Common myeloid progenitor, CD34-positive (primary cell): Measurements from ENCODE around the gene MCIDAS.

ENCODE experiments used
- CTCF ChIA-PET: fragments of 350-600 bp; sonication (Branson Sonifier 250); formaldehyde crosslinking; loops from one replicate; lab custom pipeline; 2021; ENCODE audit warnings: antibody characterized with exemption; lab: Charles Lee
- POLR2A ChIA-PET: fragments of 350-600 bp; sonication (Branson Sonifier 250); formaldehyde crosslinking; loops from one replicate; lab custom pipeline; 2021; ENCODE audit warnings: antibody characterized with exemption; lab: Charles Lee
- DNase-seq, 3 donors: peaks; one replicate each; pipeline versions ENCODE4 v3.0.0 to v3.0.0-alpha.2; 2013
- H3K27ac ChIP-seq, 2 experiments: 1 replicate in 1 of 2; 2 replicates in 1 of 2; pipeline ENCODE4 v1.7.0; 2013; ENCODE audit warnings: inconsistent platforms in 2 of 2, low read length in 2 of 2, mild to moderate bottlenecking in 2 of 2, low read depth in 1 of 2, moderate library complexity in 1 of 2; ENCODE audit not compliant: severe bottlenecking in 2 of 2, insufficient read depth in 1 of 2, poor library complexity in 1 of 2
- H3K27me3 ChIP-seq, 5 experiments: replicated peaks in 2 of 5; 1 replicate in 3 of 5; 2 replicates in 2 of 5; pipeline versions ENCODE4 v1.6.1 to v1.7.0; 2013; ENCODE audit warnings: low read length in 4 of 5, mild to moderate bottlenecking in 2 of 5, moderate library complexity in 2 of 5, inconsistent platforms in 1 of 5; ENCODE audit not compliant: insufficient read depth in 5 of 5, control insufficient read depth in 4 of 5
- H3K36me3 ChIP-seq, 4 experiments: 1 replicate in 2 of 4; 2 replicates in 2 of 4; pipeline versions ENCODE4 v1.6.1 to v1.7.0; 2013; ENCODE audit warnings: low read length in 3 of 4, control low read depth in 1 of 4, mild to moderate bottlenecking in 1 of 4; ENCODE audit not compliant: control insufficient read depth in 4 of 4, insufficient read depth in 4 of 4
- H3K4me1 ChIP-seq, 4 experiments: 1 replicate in 3 of 4; 2 replicates in 1 of 4; pipeline versions ENCODE4 v1.6.1 to v1.7.1; 2013; ENCODE audit warnings: low read length in 3 of 4, mild to moderate bottlenecking in 3 of 4, control low read depth in 1 of 4, inconsistent platforms in 1 of 4, moderate library complexity in 1 of 4; ENCODE audit not compliant: control insufficient read depth in 4 of 4, insufficient read depth in 4 of 4; ENCODE audit errors: control extremely low read depth in 1 of 4
- H3K4me3 ChIP-seq, 7 experiments: 1 replicate in 4 of 7; 2 replicates in 3 of 7; pipeline versions ENCODE4 v1.5.1 to v1.7.0; 2013; ENCODE audit warnings: mild to moderate bottlenecking in 7 of 7, low read length in 6 of 7, moderate library complexity in 6 of 7, inconsistent platforms in 2 of 7, low read depth in 2 of 7, control low read depth in 1 of 7; ENCODE audit not compliant: insufficient read depth in 4 of 7, control insufficient read depth in 1 of 7; ENCODE audit errors: extremely low read depth in 1 of 7
- H3K9me3 ChIP-seq, 5 experiments: 1 replicate in 4 of 5; 2 replicates in 1 of 5; pipeline versions ENCODE4 v1.6.1 to v1.7.1; 2013; ENCODE audit warnings: low read length in 4 of 5, mild to moderate bottlenecking in 2 of 5, inconsistent platforms in 1 of 5, low read depth in 1 of 5, moderate library complexity in 1 of 5; ENCODE audit not compliant: control insufficient read depth in 4 of 5, insufficient read depth in 2 of 5; ENCODE audit errors: control extremely low read depth in 1 of 5
- WGBS: methylation state at CpG from one replicate; pipeline ENCODE4 v1.1.5; 2013; ENCODE audit not compliant: insufficient coverage; 5-methylcytosine and 5-hydroxymethylcytosine counted together

MCIDAS gene

DNA sequence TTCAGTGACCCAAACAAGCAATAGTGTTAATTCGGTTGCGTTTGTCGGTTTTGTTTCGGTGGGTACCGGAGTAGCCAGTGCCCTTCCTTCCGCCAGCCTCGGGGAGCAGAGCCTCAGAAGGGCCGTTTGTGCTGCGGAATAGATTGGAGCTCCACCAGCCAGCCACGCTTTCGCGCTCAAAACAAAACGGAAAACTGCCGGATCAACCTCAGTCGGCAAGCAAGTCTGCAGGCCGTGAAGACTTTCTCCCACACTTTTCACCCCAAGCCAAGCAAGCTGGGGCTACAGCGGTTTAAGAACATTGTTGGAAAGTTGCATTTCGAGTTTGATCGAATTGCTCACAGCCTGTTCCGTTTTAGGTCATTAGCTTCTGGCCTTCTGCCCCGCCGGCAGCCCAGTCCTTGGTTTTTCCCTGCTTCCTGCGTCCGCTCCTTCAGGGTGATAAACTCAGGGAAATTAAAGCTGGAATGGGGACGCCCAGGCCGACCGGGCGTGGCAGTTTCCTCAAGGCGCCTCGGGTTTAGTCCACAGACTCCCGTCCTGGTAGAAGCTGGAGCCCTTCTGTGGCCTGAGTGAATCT, 7.1 kb upstream of the MCIDAS start:
- H3K4me1 ChIP-seq = peaks cover 3 to 38% (median 35%) of the 10 kb centered on the region in 4 experiments
- 4% methylated on average over 22 of the region's 31 CpGs for WGBS
- DNase-seq = peak in 2 of 3 donors; percentile 39 to 45
- no peak overlapping the region for H3K27ac ChIP-seq
- POLR2A ChIA-PET = no interaction called here
- H3K9me3 ChIP-seq = peaks cover 0 to 1% (median 0%) of the 10 kb centered on the region in 5 experiments
- peaks cover 26 to 93% (median 50%) of the 10 kb centered on the region in 5 experiments for H3K27me3 ChIP-seq
- H3K4me3 ChIP-seq = peak overlapping the region in 6 of 7 experiments; percentile 30 to 74 (median 66)
- CTCF ChIA-PET = interaction anchor here (0.9 to 4.0 kb wide), 6 partner anchors 9 to 40 kb away, joined by 3 to 17 read pairs (median 5); no protein-coding TSS in a partner anchor
- H3K36me3 ChIP-seq = no peaks in the 10 kb centered on the region

DNA sequence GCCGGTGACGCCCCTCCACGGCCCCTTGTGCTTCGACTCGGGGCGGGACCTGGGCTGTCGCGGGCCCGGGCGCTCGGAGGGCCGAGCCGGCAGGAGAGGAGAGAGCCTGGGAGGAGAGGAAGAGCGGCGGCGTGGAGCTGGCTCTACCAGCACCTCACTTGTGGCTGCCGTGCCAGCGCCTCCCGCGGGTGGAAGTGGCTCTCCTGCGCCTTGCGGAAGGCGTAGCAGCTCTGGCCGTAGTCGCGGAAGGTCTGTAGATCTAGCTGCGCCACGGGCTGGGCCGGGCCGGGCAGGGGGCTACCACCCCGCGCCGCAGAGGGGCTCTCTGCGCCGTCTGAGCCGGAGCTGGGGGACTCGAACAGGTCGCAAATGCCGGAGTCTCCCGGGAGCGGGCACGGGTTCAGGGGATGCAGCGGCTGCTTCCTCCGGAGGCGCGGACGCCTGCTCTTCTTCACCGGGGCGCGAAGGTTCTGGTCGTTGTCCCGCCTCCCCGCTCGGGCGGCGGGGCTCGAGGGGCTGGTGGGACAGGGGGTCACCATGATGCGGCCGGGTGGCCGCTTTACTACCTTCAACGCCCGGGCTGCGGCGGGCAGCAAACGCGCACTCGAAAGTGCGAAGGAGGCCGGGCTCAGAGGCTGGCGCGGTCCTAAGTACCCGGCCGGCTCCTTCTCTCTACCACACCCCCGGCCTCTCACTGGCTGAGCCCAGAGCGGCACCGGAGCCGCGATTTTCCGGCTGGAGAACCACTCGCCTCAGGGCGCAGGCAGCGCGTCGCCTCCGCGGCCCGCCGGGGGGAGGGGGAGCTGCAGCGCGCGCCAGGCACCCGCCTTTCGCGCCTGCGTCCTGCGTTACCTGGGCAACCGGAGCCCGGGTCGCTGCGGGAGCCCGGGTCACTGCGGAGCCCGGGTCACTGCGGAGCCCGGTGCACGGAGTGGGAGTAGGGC, 6.1 kb upstream of the MCIDAS start, which contains the start of gene CCNO:
Gene CCNO, minus strand, starts transcription at position 624 of the 944 bp plus-strand sequence. Its CDS starts 85 bp downstream, at position 539.
- peaks cover 32 to 96% (median 58%) of the 10 kb centered on the region in 5 experiments for H3K27me3 ChIP-seq
- H3K4me3 ChIP-seq = peak within 1 kb of the TSS in 6 of 7 experiments; percentile 30 to 74 (median 66)
- WGBS = under 1% methylated on average over 84 of the region's 106 CpGs
- H3K4me1 ChIP-seq = peaks cover 3 to 38% (median 35%) of the 10 kb centered on the region in 4 experiments
- peak in 2 of 3 donors; percentile 64 to 77 for DNase-seq
- H3K27ac ChIP-seq = no peak within 1 kb of the TSS
- POLR2A ChIA-PET = no interaction called here
- H3K36me3 ChIP-seq = no peaks in the 10 kb centered on the region
- H3K9me3 ChIP-seq = peaks cover 0 to 1% (median 0%) of the 10 kb centered on the region in 5 experiments
- CTCF ChIA-PET = interaction anchor here (0.8 to 2.9 kb wide), 11 partner anchors 11 to 208 kb away, joined by 3 to 27 read pairs (median 3); partner anchors contain the start of gene CDC20B

DNA sequence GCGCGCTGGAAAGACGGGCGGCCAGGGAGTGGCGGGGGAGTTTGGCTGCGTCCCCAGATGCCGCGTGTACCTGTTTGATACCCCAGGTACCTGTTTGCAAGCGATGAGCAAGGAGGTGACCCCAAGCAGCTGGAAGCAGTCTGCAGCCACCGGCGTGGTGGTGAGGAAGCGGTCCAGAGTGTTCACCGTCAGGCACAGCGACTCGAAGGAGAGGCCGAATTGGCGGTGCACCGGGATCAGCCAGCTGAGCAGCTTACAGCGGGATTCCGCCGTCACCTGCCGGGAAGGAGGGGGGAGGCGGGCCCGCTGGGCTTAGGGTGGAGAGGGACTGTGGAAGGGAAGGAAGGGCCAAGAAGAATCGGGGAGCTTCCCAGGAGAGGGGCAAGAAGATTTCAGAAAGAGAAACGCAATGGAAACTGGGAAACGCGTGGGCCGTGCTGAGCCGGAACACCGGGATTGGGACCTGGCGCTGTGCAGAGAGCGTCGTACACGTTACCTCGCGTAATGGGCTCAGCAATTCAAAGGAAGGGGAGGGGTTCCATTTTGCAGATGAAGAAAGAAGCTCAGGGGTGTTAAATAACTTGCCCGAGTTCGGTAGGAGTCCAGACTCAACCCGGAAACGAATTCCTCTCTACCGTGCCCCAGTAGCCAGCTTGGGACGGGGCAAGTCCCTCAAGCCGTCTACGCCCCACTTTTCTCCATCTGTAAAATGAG, 5.3 kb upstream of the MCIDAS start:
- Histone ChIP-seq H3K9me3 (peaks cover 0 to 1% (median 0%) of the 10 kb centered on the region in 5 experiments), H3K27me3 (peaks cover 40 to 96% (median 61%) of the 10 kb centered on the region in 5 experiments), H3K4me3 (peak overlapping the region in 6 of 7 experiments; percentile 30 to 74 (median 66)), H3K36me3 (no peaks in the 10 kb centered on the region), H3K4me1 (peaks cover 3 to 43% (median 38%) of the 10 kb centered on the region in 4 experiments), H3K27ac (no peak overlapping the region)
- CTCF ChIA-PET = interaction anchor here (0.8 to 2.9 kb wide), 11 partner anchors 11 to 208 kb away, joined by 3 to 27 read pairs (median 4); partner anchors contain the start of gene CDC20B
- DNase-seq = peak in 1 of 3 donors; percentile 41
- WGBS = 2% methylated on average over 44 of the region's 45 CpGs
- POLR2A ChIA-PET = no interaction called here

DNA sequence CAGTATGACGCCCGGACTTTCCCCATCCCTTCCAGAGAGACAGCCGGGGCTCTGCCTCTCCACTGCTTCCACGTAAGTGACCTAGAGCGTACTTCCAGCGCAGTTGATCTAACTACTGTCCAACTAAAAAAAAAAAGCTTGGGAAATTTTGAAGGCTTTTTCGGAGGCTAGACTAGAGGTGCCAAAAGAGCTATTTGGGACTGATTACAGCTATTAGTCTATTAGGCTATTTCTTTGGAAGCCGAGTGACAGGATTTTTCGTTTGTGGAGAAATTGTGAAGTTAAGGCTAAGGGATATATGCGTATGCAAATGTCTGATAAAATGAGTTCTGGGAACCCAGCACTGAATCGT, 4.8 kb upstream of the MCIDAS start:
- Histone ChIP-seq H3K27me3 (peaks cover 37 to 97% (median 61%) of the 10 kb centered on the region in 5 experiments), H3K4me1 (peaks cover 3 to 49% (median 42%) of the 10 kb centered on the region in 4 experiments), H3K36me3 (no peaks in the 10 kb centered on the region), H3K27ac (no peak overlapping the region), H3K9me3 (peaks cover 0 to 1% (median 0%) of the 10 kb centered on the region in 5 experiments), H3K4me3 (peak overlapping the region in 3 of 7 experiments; percentile 60 to 69 (median 63))
- POLR2A ChIA-PET = no interaction called here
- peak in 1 of 3 donors; percentile 39 for DNase-seq
- WGBS = 2% methylated on average over 7 of the region's 11 CpGs
- CTCF ChIA-PET = interaction anchor here (0.6 to 2.9 kb wide), 8 partner anchors 10 to 71 kb away, joined by 3 to 27 read pairs (median 4); partner anchors contain the start of gene CDC20B

DNA sequence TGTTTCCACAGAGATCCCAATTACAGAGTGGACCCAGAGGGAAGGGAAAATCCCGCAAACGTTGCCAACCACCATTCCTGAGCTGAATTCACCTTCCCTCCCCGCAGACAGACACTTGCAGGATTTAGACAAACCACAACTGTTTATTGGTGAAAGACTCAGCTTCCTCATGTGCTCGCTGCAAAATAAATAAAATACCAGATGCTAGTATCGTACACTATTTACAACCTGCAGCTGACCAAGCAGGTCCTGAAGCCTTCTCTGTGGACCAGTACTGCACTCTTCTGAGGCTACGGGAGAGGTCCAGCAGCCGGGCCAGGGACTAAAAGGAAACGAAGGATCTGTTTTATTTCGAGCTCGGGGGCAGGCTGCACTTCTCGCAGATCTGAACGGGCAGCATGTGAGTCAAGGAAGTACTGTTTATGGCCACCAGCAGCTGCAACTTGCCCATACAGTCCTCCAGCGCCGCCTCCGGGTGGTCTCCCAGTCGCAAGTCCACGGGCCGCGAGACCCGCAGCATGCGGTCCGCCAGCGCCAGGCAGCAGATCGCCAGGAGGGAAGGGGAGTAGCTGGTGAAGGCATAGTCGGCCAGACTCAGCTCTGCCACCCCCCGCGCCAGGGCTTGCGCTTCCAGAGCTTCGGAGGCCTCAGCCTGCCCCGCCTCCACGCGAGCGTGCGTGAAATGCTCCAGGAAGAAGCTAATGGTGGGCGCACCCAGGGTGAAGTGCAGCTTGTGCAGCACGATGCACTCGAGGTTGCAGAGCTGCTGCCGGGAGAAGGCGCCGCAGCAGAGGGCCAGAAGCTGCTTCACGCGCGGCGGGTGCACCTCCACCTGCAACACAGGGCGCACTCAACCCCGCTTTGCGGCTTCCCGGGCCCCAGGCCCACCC, 4.2 kb upstream of the MCIDAS start:
- 2% methylated on average over 38 of the region's 48 CpGs for WGBS
- peak in 2 of 3 donors; percentile 66 to 75 for DNase-seq
- POLR2A ChIA-PET = no interaction called here
- peak overlapping the region in 5 of 7 experiments; percentile 21 to 60 (median 48) for H3K4me3 ChIP-seq
- peaks cover 0 to 1% (median 0%) of the 10 kb centered on the region in 5 experiments for H3K9me3 ChIP-seq
- H3K36me3 ChIP-seq = no peaks in the 10 kb centered on the region
- H3K27me3 ChIP-seq = peaks cover 36 to 97% (median 62%) of the 10 kb centered on the region in 5 experiments
- peaks cover 3 to 55% (median 48%) of the 10 kb centered on the region in 4 experiments for H3K4me1 ChIP-seq
- CTCF ChIA-PET = interaction anchor here (0.6 to 2.9 kb wide), 9 partner anchors 9 to 76 kb away, joined by 3 to 27 read pairs (median 4); partner anchors contain the start of genes CDC20B and DHX29
- H3K27ac ChIP-seq = no peak overlapping the region
